H9 (cell line): Measurements from ENCODE around the gene ATP6V0A4. TPM values are rescaled to one million over a fixed set of nuclear protein-coding genes. Genes with fewer than 3 reads are reported as not detected.
A peak's percentile ranks its signal among the peaks of the same experiment; 100 is the strongest.

Experiments
- DNase-seq: peaks from one replicate; pipeline ENCODE4 v3.0.0-alpha.2; 2017
- H2AFZ ChIP-seq: one replicate; pipeline ENCODE4 v1.6.1; 2013; ENCODE audit warnings: mild to moderate bottlenecking, low read length, control low read depth, moderate library complexity
- H2AK5ac ChIP-seq: 2 replicates; pipeline ENCODE4 v1.6.1; 2013; ENCODE audit warnings: low read length, control low read depth, mixed read lengths; ENCODE audit not compliant: insufficient read length
- H2BK120ac ChIP-seq: one replicate; pipeline ENCODE4 v1.6.1; 2013; ENCODE audit warnings: low read depth, mild to moderate bottlenecking, low read length, control low read depth, inconsistent platforms; ENCODE audit not compliant: poor library complexity, severe bottlenecking
- H2BK12ac ChIP-seq: 2 replicates; pipeline ENCODE4 v1.6.1; 2013; ENCODE audit warnings: low read length, control low read depth, mixed read lengths, low read depth; ENCODE audit not compliant: insufficient read length
- H2BK15ac ChIP-seq: 2 replicates; pipeline ENCODE4 v1.6.1; 2013; ENCODE audit warnings: low read depth, low read length, control low read depth
- H2BK20ac ChIP-seq: one replicate; pipeline ENCODE4 v1.6.1; 2013; ENCODE audit warnings: low read depth, mild to moderate bottlenecking, low read length, control low read depth, inconsistent platforms; ENCODE audit not compliant: poor library complexity, severe bottlenecking
- H2BK5ac ChIP-seq: 2 replicates; pipeline ENCODE4 v1.6.1; 2013; ENCODE audit warnings: low read length, control low read depth, mixed read lengths; ENCODE audit not compliant: insufficient read length
- H3K14ac ChIP-seq: 2 replicates; pipeline ENCODE4 v1.6.1; 2013; ENCODE audit warnings: low read length, control low read depth; ENCODE audit not compliant: insufficient read depth
- H3K18ac ChIP-seq: 2 replicates; pipeline ENCODE4 v1.6.1; 2013; ENCODE audit warnings: low read depth, mild to moderate bottlenecking, mixed read lengths, low read length, control low read depth; ENCODE audit not compliant: insufficient read length
- H3K23ac ChIP-seq: 2 replicates; pipeline ENCODE4 v1.6.1; 2013; ENCODE audit warnings: low read length, control low read depth, mixed read lengths, low read depth; ENCODE audit not compliant: insufficient read length
- H3K23me2 ChIP-seq: 2 replicates; pipeline ENCODE4 v1.6.1; 2013; ENCODE audit warnings: low read depth, mild to moderate bottlenecking, mixed read lengths, low read length, control low read depth; ENCODE audit not compliant: insufficient read length, poor library complexity, severe bottlenecking
- H3K27ac ChIP-seq: 2 replicates; pipeline ENCODE4 v1.5.1; 2013; ENCODE audit warnings: low read length, control low read depth, mixed read lengths, low read depth; ENCODE audit not compliant: insufficient read length
- H3K27me3 ChIP-seq: 2 replicates; pipeline ENCODE4 v1.6.1; 2013; ENCODE audit warnings: low read length, control low read depth, inconsistent platforms; ENCODE audit not compliant: insufficient read depth
- H3K4ac ChIP-seq: 2 replicates; pipeline ENCODE4 v1.6.1; 2013; ENCODE audit warnings: low read depth, mild to moderate bottlenecking, control low read depth, inconsistent platforms, low read length, moderate library complexity
- H3K4me1 ChIP-seq: 2 replicates; pipeline ENCODE4 v1.6.1; 2013; ENCODE audit warnings: low read length, control low read depth, inconsistent platforms; ENCODE audit not compliant: insufficient read depth
- H3K4me2 ChIP-seq: 2 replicates; pipeline ENCODE4 v1.6.1; 2013; ENCODE audit warnings: low read length, control low read depth, mixed read lengths; ENCODE audit not compliant: insufficient read length, insufficient read depth
- H3K56ac ChIP-seq: 2 replicates; pipeline ENCODE4 v1.6.1; 2013; ENCODE audit warnings: low read depth, mild to moderate bottlenecking, mixed read lengths, low read length, control low read depth; ENCODE audit not compliant: insufficient read length
- H3K79me1 ChIP-seq: 2 replicates; pipeline ENCODE4 v1.6.1; 2013; ENCODE audit warnings: low read depth, mild to moderate bottlenecking, moderate library complexity, low read length, control low read depth, inconsistent platforms; ENCODE audit not compliant: insufficient read depth, poor library complexity, severe bottlenecking
- H3K79me2 ChIP-seq: 2 replicates; pipeline ENCODE4 v1.6.1; 2013; ENCODE audit warnings: low read length, control low read depth, inconsistent platforms; ENCODE audit not compliant: insufficient read depth
- H3K9ac ChIP-seq: 2 replicates; pipeline ENCODE4 v1.6.1; 2013; ENCODE audit warnings: low read length, control low read depth, mixed read lengths; ENCODE audit not compliant: insufficient read length; ENCODE audit errors: extremely low read depth
- H3K9me3 ChIP-seq: one replicate; pipeline ENCODE4 v1.6.1; 2013; ENCODE audit warnings: low read depth, low read length, inconsistent platforms; ENCODE audit not compliant: control insufficient read depth
- H3T11ph ChIP-seq: one replicate; pipeline ENCODE4 v1.6.1; 2013; ENCODE audit warnings: mild to moderate bottlenecking, low read length, control low read depth, inconsistent platforms
- H4K20me1 ChIP-seq: one replicate; pipeline ENCODE4 v1.6.1; 2013; ENCODE audit not compliant: control insufficient read depth, insufficient read length, insufficient read depth
- H4K5ac ChIP-seq: 2 replicates; pipeline ENCODE4 v1.6.1; 2013; ENCODE audit warnings: low read depth, mild to moderate bottlenecking, mixed read lengths, low read length, control low read depth; ENCODE audit not compliant: insufficient read length
- H4K8ac ChIP-seq: replicated peaks from 2 replicates; pipeline ENCODE4 v1.6.1; 2013; ENCODE audit warnings: low read length, control low read depth, mixed read lengths, low read depth; ENCODE audit not compliant: insufficient read length
- H4K91ac ChIP-seq: 2 replicates; pipeline ENCODE4 v1.6.1; 2013; ENCODE audit warnings: low read depth, mild to moderate bottlenecking, moderate library complexity, mixed read lengths, low read length, control low read depth; ENCODE audit not compliant: insufficient read length
- H3K27ac Mint-ChIP-seq, 3 experiments: 2 replicates in 2 of 3; 3 replicates in 1 of 3; pipeline ENCODE4 v1.8.0; 2020 to 2021; ENCODE audit warnings: mixed read lengths in 3 of 3, mild to moderate bottlenecking in 1 of 3, moderate library complexity in 1 of 3
- H3K27me3 Mint-ChIP-seq: 2 replicates; pipeline ENCODE4 v1.8.0; 2021; ENCODE audit warnings: low read depth, mild to moderate bottlenecking, moderate library complexity, mixed read lengths
- H3K36me3 Mint-ChIP-seq, 3 experiments: 2 replicates in 2 of 3; 3 replicates in 1 of 3; pipeline ENCODE4 v1.8.0; 2020 to 2021; ENCODE audit warnings: low read depth in 3 of 3, mixed read lengths in 3 of 3; ENCODE audit not compliant: insufficient read depth in 1 of 3
- H3K4me1 Mint-ChIP-seq, 2 experiments: 2 replicates each; pipeline ENCODE4 v1.8.0; 2020; ENCODE audit warnings: mixed read lengths in 2 of 2
- H3K4me3 Mint-ChIP-seq, 2 experiments: 2 replicates in 1 of 2; 3 replicates in 1 of 2; pipeline ENCODE4 v1.8.0; 2020 to 2021; ENCODE audit warnings: mild to moderate bottlenecking in 2 of 2, mixed read lengths in 2 of 2, moderate library complexity in 1 of 2
- H3K9me3 Mint-ChIP-seq, 2 experiments: 2 replicates in 1 of 2; 3 replicates in 1 of 2; pipeline ENCODE4 v1.8.0; 2020; ENCODE audit warnings: mild to moderate bottlenecking in 2 of 2, mixed read lengths in 2 of 2, moderate library complexity in 1 of 2
- CTCF ChIP-seq: fragments of 200-600 bp; sonication (generic); conservative IDR thresholded peaks from 3 replicates; pipeline ENCODE4 v1.8.0; 2021; ENCODE audit warnings: antibody characterized with exemption, mild to moderate bottlenecking
- WGBS: extraction: QIAGEN DNeasy Blood & Tissue Kit; methylation state at CpG from one replicate; pipeline ENCODE4 v1.1.7; 2013; ENCODE audit warnings: missing lambda C conversion rate, low lambda C conversion rate, mixed read lengths; ENCODE audit not compliant: insufficient read length; ENCODE audit errors: extremely low coverage; 5-methylcytosine and 5-hydroxymethylcytosine counted together
- total RNA-seq: library from RNA; stranded (reverse); gene quantifications from 2 replicates; pipeline ENCODE4 v1.2.1, GENCODE V29; 2021

ATP6V0A4 gene
- total RNA-seq, 1 experiment from 2014 or later = 0.79 TPM

GRCh38 chr7:138727336-138728099 lies 70.5 kb downstream of the ATP6V0A4 start:
- Histone ChIP-seq H3T11ph (no peak overlapping the region), H4K8ac (no peak overlapping the region), H3K9ac (no peak overlapping the region), H3K4ac (no peak overlapping the region), H3K4me2 (no peak overlapping the region), H4K91ac (no peak overlapping the region), H3K9me3 (no peaks in the 10 kb centered on the region), H2BK120ac (no peak overlapping the region), H4K5ac (no peak overlapping the region), H3K23ac (no peak overlapping the region), H2BK15ac (no peak overlapping the region), H2BK12ac (no peak overlapping the region), H2BK20ac (no peak overlapping the region), H3K79me1 (no peaks in the 10 kb centered on the region), H3K56ac (no peak overlapping the region), H2AK5ac (no peak overlapping the region), H3K23me2 (no peaks in the 10 kb centered on the region), H3K4me1 (peaks cover 6% of the 10 kb centered on the region; the same call in 1 of the 2 replicates), H3K79me2 (no peaks in the 10 kb centered on the region), H3K27me3 (no peaks in the 10 kb centered on the region), H2AFZ (no peak overlapping the region), H3K14ac (no peak overlapping the region), H4K20me1 (no peaks in the 10 kb centered on the region), H3K27ac (no peak overlapping the region), H2BK5ac (no peak overlapping the region), H3K18ac (no peak overlapping the region)
- Mint-ChIP-seq H3K27me3 (no peaks in the 10 kb centered on the region), H3K4me3 (no peak overlapping the region), H3K27ac (0 out of 7 replicates have a peak overlapping the region, but pooled peaks of 1 of the 3 experiments have one; percentile 31), H3K4me1 (peaks cover 14 to 16% of the 10 kb centered on the region in 2 experiments), H3K36me3 (no peaks in the 10 kb centered on the region), H3K9me3 (no peaks in the 10 kb centered on the region)
- WGBS = no CpG with 5 or more reads among the region's 10 CpGs
- no peak for TF ChIP-seq CTCF
- no peak for DNase-seq
